ENCODE results near the gene TXNDC2.
"Not testable (repeated sequence)": the region's sequence is repeated elsewhere in the genome, so short reads cannot be mapped to it uniquely, and the experiment has no call there.

TXNDC2 gene

GRCh38 chr18:9854801-9855676, 30.7 kb upstream of the TXNDC2 start:
- no peak for DNase-seq (ENCODE audit: low spot score)
- TF ChIP-seq CTCF (IDR thresholded peaks at IDR 0.05; ENCODE audit: extremely low read depth, missing control alignments) = no peak

- no peak for DNase-seq (ENCODE audit: low spot score)
- no peak for TF ChIP-seq CTCF (IDR thresholded peaks at IDR 0.05; ENCODE audit: extremely low read depth, missing control alignments)
These were observed 30.1 kb upstream of the TXNDC2 start for GRCh38 chr18:9855681-9856080.

DNA sequence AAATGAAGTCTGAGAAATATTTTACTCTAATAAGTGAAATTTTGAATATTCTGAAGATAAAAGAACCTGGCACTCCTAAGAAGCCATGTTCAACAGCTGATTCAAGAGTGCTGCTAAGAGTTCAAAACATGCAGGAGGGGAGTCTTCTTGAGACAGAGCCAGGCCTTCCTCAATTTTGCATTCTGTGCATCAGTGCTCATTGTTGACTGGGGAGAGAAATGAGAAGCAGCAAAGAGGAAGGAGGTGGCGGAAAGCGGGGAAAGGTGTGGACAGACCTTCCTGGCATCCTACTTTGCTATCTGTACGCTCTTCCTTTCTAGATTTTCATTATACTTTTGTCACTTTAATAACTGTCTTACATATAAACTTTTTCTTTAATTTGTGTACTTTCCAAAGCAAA, 29.7 kb upstream of the TXNDC2 start:
- no peak for DNase-seq (ENCODE audit: low spot score)
- no peak for TF ChIP-seq CTCF (IDR thresholded peaks at IDR 0.05; ENCODE audit: extremely low read depth, missing control alignments)

DNA sequence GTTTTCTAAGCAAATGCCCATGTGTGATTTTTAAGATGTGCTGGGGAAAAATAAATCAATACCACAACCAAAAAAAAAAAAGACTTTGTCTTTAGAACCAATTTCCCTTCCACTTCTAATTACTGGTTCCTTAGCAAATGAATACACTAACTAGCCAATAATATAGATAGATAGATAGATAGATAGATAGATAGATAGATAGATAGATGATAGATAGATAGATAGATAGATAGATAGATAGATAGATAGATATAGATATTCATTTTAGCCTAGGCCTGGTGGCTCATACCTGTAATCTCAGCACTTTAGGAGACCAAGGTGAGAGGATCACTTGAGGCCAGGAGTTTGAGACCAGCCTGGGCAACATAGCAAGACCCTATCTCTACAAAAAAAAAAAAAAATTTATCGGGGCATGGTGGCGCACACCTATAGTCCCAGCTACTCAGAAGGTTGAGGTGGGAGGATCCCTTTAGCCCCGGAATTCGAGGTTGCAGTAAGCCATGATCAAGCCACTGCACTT, 28.2 kb upstream of the TXNDC2 start:
- not testable (repeated sequence) for DNase-seq (ENCODE audit: low spot score)

DNA sequence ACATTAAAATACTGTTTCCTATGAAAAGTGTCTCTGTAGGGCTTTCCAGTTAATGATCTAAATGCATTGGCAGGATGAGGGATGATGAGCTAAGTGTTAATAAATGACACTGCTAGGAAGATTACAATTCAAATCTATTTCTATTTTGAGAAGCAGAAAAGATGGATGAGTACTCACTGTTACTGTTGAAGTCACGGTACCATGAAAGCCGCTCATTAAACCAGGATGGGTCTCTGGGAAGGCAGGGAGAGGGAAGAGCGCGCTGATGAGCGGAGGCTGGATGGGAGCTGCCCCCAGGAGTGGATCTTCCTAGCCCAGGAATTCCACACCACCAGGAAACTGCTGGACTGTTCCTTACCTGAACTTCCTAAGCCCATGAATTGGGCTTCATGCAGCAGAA, 27.1 kb upstream of the TXNDC2 start:
- TF ChIP-seq CTCF (IDR thresholded peaks at IDR 0.05; ENCODE audit: extremely low read depth, missing control alignments) = no peak
- DNase-seq (ENCODE audit: low spot score) = no peak

DNA sequence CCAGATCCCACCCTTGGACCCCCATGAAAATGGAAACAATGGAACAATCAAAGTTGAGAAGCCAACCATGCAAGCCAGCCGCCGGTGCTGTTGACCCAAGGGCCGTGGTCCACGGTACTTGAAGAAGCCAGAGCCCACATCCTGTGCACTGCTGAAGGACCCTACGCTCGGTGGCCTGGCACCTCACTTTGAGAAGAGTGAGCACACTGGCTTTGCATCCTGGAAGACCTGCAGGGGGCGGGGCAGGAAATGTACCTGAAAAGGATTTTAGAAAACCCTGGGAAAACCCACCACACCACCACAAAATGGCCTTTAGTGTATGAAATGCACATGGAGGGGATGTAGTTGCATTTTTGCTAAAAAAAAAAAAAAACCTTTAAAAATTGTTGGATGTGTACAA, 26.5 kb upstream of the TXNDC2 start:
- TF ChIP-seq CTCF (IDR thresholded peaks at IDR 0.05; ENCODE audit: extremely low read depth, missing control alignments) = no peak
- no peak for DNase-seq (ENCODE audit: low spot score)

DNA sequence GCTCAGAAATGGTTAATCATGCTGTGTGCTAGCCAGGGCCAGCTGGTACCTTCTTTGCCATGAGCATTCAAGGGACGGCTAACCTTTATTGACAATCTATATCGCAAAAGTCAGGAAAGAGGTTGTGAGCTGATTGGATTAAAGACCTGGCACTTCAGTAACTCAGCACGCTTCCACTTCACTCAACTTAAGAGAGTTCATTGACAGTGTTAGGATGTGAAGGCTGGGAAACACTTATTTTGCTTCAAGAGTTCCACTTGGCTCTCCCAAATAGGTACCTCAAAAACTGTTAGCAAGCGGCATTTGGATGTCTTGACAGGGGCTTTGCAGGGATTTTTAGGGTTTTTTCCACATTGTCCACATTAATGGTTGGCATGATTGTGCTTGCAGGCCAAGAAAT, 25.1 kb upstream of the TXNDC2 start:
- TF ChIP-seq CTCF (IDR thresholded peaks at IDR 0.05; ENCODE audit: extremely low read depth, missing control alignments) = no peak
- no peak for DNase-seq (ENCODE audit: low spot score)

GRCh38 chr18:9861157-9861556, 24.6 kb upstream of the TXNDC2 start:
- DNase-seq (ENCODE audit: low spot score) = peak; percentile 16
- TF ChIP-seq CTCF (IDR thresholded peaks at IDR 0.05; ENCODE audit: extremely low read depth, missing control alignments) = no peak
